ENCODE results near the gene TMC7.
A peak's percentile ranks its signal among the peaks of the same experiment; 100 is the strongest.

DNA sequence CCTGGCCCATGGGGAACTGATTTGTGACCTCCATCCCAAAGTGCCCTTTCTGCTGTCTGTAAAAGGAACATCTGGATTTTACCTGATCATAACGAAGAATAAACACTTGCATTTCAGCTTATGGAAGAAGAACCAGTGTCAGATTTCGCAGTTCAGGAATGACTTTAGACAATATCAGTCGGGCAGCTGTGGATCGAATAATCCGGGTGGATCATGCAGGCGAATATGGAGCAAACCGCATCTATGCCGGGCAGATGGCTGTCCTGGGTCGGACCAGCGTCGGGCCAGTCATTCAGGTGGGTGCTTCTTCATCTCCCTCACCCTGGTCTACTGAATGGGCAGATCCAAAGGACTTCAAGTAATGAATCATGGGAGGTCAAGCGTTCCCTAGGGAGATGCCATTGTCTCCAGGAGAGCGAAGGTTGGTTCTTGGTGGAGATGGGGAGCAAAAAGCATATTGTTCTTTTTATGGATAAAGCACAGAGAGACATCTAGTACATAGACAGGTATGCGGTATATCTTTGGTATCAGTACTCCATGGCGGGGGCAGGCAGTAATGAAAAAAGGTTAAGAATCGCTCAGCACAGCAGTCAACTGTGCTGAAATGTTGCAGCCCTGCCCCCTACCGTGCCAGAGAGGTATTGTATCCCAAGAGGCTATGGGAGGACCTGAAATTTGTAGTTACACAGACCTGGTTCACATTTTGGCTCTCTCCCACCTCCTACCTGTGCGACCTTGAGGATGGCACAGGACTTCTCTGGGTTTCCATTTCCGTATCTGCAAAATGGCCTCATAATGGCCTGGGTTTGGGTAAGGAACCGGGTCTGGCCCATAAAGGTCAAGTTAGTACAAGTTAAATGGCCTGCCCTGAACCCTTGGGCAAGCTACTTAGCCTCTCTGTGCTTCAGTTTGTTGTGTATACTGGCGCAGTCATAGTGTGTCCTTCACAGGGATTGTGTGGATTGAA, 88.4 kb downstream of the TMC7 start:
- TF ChIP-seq, protein P1, sequence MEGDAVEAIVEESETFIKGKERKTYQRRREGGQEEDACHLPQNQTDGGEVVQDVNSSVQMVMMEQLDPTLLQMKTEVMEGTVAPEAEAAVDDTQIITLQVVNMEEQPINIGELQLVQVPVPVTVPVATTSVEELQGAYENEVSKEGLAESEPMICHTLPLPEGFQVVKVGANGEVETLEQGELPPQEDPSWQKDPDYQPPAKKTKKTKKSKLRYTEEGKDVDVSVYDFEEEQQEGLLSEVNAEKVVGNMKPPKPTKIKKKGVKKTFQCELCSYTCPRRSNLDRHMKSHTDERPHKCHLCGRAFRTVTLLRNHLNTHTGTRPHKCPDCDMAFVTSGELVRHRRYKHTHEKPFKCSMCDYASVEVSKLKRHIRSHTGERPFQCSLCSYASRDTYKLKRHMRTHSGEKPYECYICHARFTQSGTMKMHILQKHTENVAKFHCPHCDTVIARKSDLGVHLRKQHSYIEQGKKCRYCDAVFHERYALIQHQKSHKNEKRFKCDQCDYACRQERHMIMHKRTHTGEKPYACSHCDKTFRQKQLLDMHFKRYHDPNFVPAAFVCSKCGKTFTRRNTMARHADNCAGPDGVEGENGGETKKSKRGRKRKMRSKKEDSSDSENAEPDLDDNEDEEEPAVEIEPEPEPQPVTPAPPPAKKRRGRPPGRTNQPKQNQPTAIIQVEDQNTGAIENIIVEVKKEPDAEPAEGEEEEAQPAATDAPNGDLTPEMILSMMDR (conservative IDR thresholded peaks at IDR 0.05 in 1 of 2, IDR thresholded peaks at IDR 0.05 in 1 of 2; ENCODE audit: extremely low read depth in 1 of 2, insufficient read depth in 1 of 2, low read depth in 1 of 2, low read length in 2 of 2), result peak; percentile 85 to 92
- TF ChIP-seq EZH2 (IDR thresholded peaks at IDR 0.05; ENCODE audit: borderline replicate concordance, low read length), result no peak

All from mammary epithelial cell (primary cell).